Parathyroid adenoma (tissue), 2 donors: ENCODE results near the gene NHS.

ENCODE experiments used
- H2AFZ ChIP-seq: fragments of 300-600 bp; sonication (generic); one replicate; pipeline ENCODE4 v1.7.0; 2017; ENCODE audit warnings: antibody characterized with exemption, mild to moderate bottlenecking
- H3K27ac ChIP-seq: fragments of 300-600 bp; sonication (generic); one replicate; pipeline ENCODE4 v1.7.0; 2017
- H3K27me3 ChIP-seq: fragments of 300-600 bp; sonication (generic); one replicate; pipeline ENCODE4 v1.7.0; 2017; ENCODE audit warnings: low read length; ENCODE audit not compliant: control insufficient read depth, insufficient read depth
- H3K36me3 ChIP-seq: fragments of 300-600 bp; sonication (generic); one replicate; pipeline ENCODE4 v1.7.0; 2017; ENCODE audit warnings: low read length; ENCODE audit not compliant: control insufficient read depth, insufficient read depth
- H3K4me1 ChIP-seq: fragments of 300-600 bp; sonication (generic); one replicate; pipeline ENCODE4 v1.7.0; 2017; ENCODE audit warnings: control low read depth
- H3K4me2 ChIP-seq: fragments of 300-600 bp; sonication (generic); one replicate; pipeline ENCODE4 v1.7.0; 2017; ENCODE audit warnings: low read length
- H3K4me3 ChIP-seq: fragments of 300-600 bp; sonication (generic); one replicate; pipeline ENCODE4 v1.7.0; 2017; ENCODE audit warnings: low read depth, low read length
- H3K79me2 ChIP-seq: fragments of 300-600 bp; sonication (generic); one replicate; pipeline ENCODE4 v1.7.0; 2017; ENCODE audit warnings: control low read depth
- H3K9ac ChIP-seq: fragments of 300-600 bp; sonication (generic); one replicate; pipeline ENCODE4 v1.7.0; 2017; ENCODE audit warnings: mild to moderate bottlenecking
- H3K9me3 ChIP-seq: fragments of 300-600 bp; sonication (generic); one replicate; pipeline ENCODE4 v1.7.0; 2017; ENCODE audit warnings: low read length; ENCODE audit not compliant: control insufficient read depth
- TF ChIP-seq, protein P1 (sequence below): fragments of 300-600 bp; sonication (generic); IDR thresholded peaks from one replicate; pipeline ENCODE4 v1.7.0; 2017; ENCODE audit warnings: antibody characterized with exemption, mild to moderate bottlenecking
- donor health status: primary hyperparathyroidism.

NHS gene

DNA sequence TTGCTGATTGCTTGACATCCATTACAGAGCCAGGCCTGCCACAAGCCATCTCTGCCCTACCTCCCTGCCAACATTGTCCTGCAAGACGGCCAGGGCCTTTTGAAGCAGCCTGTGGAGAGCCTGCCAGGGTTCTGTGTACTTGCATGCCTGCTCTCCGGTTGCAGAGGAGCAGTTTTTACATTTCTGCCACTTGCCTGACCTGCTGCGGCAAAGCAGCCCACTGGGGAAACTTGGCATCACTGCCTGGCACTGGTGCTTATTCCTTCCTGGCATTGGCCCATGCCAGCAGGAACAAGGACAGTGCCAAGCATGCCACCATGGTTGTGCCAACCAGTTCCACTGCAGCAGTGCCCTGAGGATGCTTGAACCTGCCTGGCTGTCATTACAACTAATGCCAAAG, 167.1 kb downstream of the NHS start:
- Histone ChIP-seq H3K4me2 (no peak overlapping the region), H3K4me3 (no peak overlapping the region), H2AFZ (no peak overlapping the region), H3K36me3 (no peaks in the 10 kb centered on the region), H3K27ac (no peak overlapping the region), H3K9ac (no peak overlapping the region), H3K27me3 (no peaks in the 10 kb centered on the region), H3K79me2 (no peaks in the 10 kb centered on the region), H3K4me1 (peaks cover 3% of the 10 kb centered on the region), H3K9me3 (no peaks in the 10 kb centered on the region)
- TF ChIP-seq, protein P1, sequence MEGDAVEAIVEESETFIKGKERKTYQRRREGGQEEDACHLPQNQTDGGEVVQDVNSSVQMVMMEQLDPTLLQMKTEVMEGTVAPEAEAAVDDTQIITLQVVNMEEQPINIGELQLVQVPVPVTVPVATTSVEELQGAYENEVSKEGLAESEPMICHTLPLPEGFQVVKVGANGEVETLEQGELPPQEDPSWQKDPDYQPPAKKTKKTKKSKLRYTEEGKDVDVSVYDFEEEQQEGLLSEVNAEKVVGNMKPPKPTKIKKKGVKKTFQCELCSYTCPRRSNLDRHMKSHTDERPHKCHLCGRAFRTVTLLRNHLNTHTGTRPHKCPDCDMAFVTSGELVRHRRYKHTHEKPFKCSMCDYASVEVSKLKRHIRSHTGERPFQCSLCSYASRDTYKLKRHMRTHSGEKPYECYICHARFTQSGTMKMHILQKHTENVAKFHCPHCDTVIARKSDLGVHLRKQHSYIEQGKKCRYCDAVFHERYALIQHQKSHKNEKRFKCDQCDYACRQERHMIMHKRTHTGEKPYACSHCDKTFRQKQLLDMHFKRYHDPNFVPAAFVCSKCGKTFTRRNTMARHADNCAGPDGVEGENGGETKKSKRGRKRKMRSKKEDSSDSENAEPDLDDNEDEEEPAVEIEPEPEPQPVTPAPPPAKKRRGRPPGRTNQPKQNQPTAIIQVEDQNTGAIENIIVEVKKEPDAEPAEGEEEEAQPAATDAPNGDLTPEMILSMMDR = no peak

- no peak overlapping the region for H3K4me2 ChIP-seq
- no peak overlapping the region for H3K27ac ChIP-seq
- no peak overlapping the region for H3K9ac ChIP-seq
- no peak overlapping the region for H2AFZ ChIP-seq
- TF ChIP-seq, protein P1 = no peak
- no peaks in the 10 kb centered on the region for H3K9me3 ChIP-seq
- no peak overlapping the region for H3K4me3 ChIP-seq
- H3K27me3 ChIP-seq = no peaks in the 10 kb centered on the region
- H3K36me3 ChIP-seq = no peaks in the 10 kb centered on the region
- no peaks in the 10 kb centered on the region for H3K79me2 ChIP-seq
- peaks cover 6% of the 10 kb centered on the region for H3K4me1 ChIP-seq
Observed at GRCh38 chrX:17544821-17545220, 169.8 kb downstream of the NHS start.

DNA sequence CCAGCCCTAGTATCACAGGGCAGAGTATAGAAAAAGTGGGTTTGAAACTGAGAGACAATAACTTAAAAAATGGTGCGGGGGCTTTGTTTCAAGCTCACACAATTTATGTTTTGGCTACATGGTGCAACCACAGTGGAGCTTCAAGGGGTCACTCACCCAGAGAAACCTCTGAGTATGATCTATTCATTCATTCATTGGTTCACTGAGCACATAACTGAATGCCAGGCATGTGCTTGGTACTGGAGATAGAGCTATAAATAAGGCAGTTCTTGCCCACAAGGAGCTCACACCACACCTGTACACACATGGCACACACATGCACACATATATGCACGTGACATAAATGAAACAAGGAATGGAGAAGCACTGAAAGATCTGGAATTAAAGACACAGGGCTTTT, 171.4 kb downstream of the NHS start:
- Histone ChIP-seq H3K27ac (no peak overlapping the region), H3K9ac (no peak overlapping the region), H3K4me2 (no peak overlapping the region), H3K4me3 (no peak overlapping the region), H3K79me2 (no peaks in the 10 kb centered on the region), H3K9me3 (no peaks in the 10 kb centered on the region), H3K27me3 (no peaks in the 10 kb centered on the region), H3K36me3 (no peaks in the 10 kb centered on the region), H3K4me1 (peaks cover 6% of the 10 kb centered on the region), H2AFZ (no peak overlapping the region)
- TF ChIP-seq, protein P1 = no peak

- Histone ChIP-seq H3K4me3 (no peak overlapping the region), H3K79me2 (no peaks in the 10 kb centered on the region), H3K4me2 (no peak overlapping the region), H2AFZ (no peak overlapping the region), H3K4me1 (peaks cover 6% of the 10 kb centered on the region), H3K27me3 (no peaks in the 10 kb centered on the region), H3K36me3 (no peaks in the 10 kb centered on the region), H3K27ac (no peak overlapping the region), H3K9me3 (no peaks in the 10 kb centered on the region), H3K9ac (no peak overlapping the region)
- TF ChIP-seq, protein P1 = no peak
Observed at GRCh38 chrX:17547658-17548057, 172.7 kb downstream of the NHS start.

DNA sequence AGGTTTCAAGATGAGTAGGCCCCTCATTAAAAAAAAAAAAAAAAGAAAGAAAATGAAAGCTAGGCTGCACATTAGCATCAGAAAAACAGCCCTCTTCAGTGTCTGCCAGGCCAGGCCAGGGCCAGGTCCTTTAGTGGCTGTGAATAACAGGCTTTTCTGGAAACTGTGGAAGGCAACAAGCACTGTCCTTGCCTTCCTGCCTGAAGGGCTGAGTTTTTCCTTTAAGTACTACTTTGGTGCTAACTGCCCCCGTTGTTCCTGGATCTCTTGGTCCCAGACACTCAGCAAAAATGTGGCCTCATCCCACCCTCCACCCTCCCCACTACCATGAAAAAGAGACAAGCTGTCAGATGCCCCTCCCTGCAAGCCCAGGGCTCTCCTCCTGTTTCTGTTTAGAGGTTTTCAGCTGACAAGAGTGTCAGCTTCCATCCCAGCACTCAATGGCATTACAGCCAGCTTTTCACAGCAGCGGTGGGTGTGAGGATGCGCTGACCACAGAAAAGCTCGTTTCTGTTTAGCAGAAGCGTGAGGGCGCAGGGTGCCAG, 174.2 kb downstream of the NHS start:
- Histone ChIP-seq H3K9ac (no peak overlapping the region), H3K36me3 (no peaks in the 10 kb centered on the region), H3K4me2 (no peak overlapping the region), H3K4me1 (peaks cover 6% of the 10 kb centered on the region), H2AFZ (no peak overlapping the region), H3K9me3 (no peaks in the 10 kb centered on the region), H3K27me3 (no peaks in the 10 kb centered on the region), H3K27ac (no peak overlapping the region), H3K79me2 (no peaks in the 10 kb centered on the region), H3K4me3 (no peak overlapping the region)
- TF ChIP-seq, protein P1 = no peak
